Activated naive CD4-positive, alpha-beta T cell treated with anti-CD3 and anti-CD28 coated beads, Interleukin-2, amount 50 U/mL, for 16 hours (primary cell): ENCODE results near the gene NECAB3.

Source experiments
- DNase-seq: peaks from one replicate; pipeline ENCODE4 v3.0.0-alpha.2; 2020

Gene NECAB3

GRCh38 chr20:33663161-33664084, 10.8 kb downstream of the NECAB3 start:
- DNase-seq: peak; percentile 88

- DNase-seq: no peak
Observed at GRCh38 chr20:33662172-33662571, 12.1 kb downstream of the NECAB3 start, which contains the start of gene C20orf144. C20orf144 (plus strand) TSS chr20:33662327; CDS start chr20:33662346, 19 bp downstream.

- DNase-seq: no peak
Observed at GRCh38 chr20:33660685-33661058, 13.6 kb downstream of the NECAB3 start.

GRCh38 chr20:33660035-33660684, 14.1 kb downstream of the NECAB3 start:
- no peak for DNase-seq

- no peak for DNase-seq
Observed at GRCh38 chr20:33659341-33660034, 14.7 kb downstream of the NECAB3 start.

GRCh38 chr20:33658929-33659328, 15.3 kb downstream of the NECAB3 start:
- DNase-seq: no peak

- DNase-seq: no peak
Observed at GRCh38 chr20:33658510-33658909, 15.7 kb downstream of the NECAB3 start.

GRCh38 chr20:33657704-33658095, 16.5 kb downstream of the NECAB3 start:
- no peak for DNase-seq

- DNase-seq: no peak
Observed at GRCh38 chr20:33656783-33657703, 17.2 kb downstream of the NECAB3 start.

GRCh38 chr20:33656010-33656782, 18.0 kb downstream of the NECAB3 start:
- no peak for DNase-seq

- peak; percentile 4 for DNase-seq
Observed at GRCh38 chr20:33655164-33655563, 19.1 kb downstream of the NECAB3 start.

- peak; percentile 6 for DNase-seq
Observed at GRCh38 chr20:33654680-33655161, 19.5 kb downstream of the NECAB3 start.

- DNase-seq: peak; percentile 6
Observed at GRCh38 chr20:33653900-33654596, 20.2 kb downstream of the NECAB3 start.

- DNase-seq: peak; percentile 33
Observed at GRCh38 chr20:33653218-33653899, 20.9 kb downstream of the NECAB3 start.

- DNase-seq: no peak
Observed at GRCh38 chr20:33651562-33652048, 22.6 kb downstream of the NECAB3 start.

GRCh38 chr20:33650753-33651561, 23.3 kb downstream of the NECAB3 start:
- DNase-seq: no peak

- DNase-seq: no peak
Observed at GRCh38 chr20:33650111-33650752, 24.0 kb downstream of the NECAB3 start.

- DNase-seq: no peak
Observed at GRCh38 chr20:33649201-33649681, 25.0 kb downstream of the NECAB3 start.
